Femur (tissue), 1 donor: ENCODE data around the gene NKX1-1.

ENCODE experiments used
- DNase-seq: peaks from one replicate; pipeline ENCODE4 v3.0.0-alpha.2; 2017

The NKX1-1 gene

DNA sequence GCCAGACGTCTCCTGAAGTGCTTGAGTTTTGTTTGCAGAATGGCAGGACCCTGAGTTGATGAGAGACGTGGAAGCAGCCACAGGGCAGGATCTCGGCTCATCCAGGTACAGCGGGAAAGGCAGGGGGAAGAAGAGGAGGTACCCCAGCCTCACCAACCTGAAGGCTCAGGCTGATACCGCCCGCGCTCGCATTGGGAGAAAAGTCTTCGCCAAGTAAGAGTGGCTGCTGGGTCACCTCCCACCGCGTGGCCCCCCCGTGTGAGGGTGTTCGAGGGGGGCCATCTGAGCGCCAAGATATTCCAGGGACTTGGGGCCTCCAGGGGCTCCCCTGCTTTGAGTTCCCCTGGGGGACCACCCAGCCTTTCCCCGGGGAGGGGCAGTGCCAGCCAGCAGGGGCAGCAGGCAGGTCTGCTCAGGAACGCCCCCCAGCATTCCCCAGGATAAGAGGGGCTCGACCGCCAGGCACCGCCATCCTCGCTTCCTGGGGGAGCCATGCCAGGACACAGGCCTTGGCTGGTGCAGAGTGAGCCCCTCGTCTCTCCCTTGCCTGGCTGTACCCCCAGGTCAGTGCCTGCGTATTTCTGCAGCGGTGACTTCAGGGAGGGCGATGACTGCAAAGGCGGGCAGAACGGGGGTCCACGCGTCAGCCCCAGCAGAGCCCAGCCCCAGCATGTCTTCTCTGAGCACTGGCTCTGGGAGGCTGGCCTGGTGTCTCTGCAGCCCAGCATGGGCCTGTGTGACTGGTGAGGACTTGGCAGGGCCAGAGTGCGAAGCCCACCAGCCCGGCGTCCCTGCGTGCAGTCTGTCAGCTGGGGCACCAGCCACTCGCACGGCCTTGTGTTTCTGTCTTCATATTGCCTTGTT, 22.3 kb downstream of the NKX1-1 start:
- DNase-seq: no peak

DNA sequence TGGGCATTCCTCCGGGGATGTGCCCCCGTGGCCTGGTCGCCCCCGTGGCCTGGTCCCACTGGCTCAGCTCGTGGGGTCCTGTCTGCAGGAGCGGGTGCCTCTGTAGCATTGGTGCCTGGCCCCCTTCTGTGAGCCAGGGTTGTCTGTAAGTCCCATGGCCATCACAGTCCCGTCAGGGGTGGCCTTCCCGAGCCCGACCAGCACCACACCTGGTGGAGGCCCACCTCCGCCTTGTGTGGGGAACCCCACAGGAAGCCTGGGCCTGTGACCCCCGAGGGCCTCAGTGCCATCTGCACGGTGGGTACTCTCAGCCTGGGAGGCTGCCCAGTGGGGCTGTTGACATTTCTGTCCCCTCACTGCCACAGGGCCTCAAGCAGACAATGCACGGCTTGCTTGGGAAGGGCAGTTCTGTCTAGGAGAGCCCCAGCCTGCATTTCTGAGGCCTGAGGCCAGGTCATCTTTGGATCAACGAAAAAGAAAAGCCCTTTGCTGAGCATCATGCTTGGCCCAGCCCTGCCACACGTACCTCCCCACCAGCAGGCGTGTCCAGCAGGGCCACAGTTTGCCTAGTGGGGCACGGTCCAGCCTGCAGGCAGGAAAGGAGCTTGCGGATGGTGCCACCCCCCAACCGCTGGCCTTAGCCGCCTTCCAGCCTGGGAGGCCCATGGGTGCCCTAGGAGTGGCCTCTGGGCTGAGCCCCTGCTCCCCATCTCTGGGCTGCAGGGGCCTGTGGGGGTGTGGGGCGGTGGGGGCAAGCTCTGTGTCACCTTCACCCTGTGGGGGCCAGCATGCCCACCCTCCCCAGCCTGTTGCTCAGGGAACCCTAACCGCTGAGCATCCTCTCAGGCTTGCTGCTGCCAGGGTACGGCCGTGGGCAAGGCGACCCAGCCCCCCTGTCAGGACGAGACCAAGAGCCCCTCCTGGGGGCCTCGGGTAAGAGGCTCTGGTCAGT, 23.2 kb downstream of the NKX1-1 start:
- DNase-seq: no peak

DNA sequence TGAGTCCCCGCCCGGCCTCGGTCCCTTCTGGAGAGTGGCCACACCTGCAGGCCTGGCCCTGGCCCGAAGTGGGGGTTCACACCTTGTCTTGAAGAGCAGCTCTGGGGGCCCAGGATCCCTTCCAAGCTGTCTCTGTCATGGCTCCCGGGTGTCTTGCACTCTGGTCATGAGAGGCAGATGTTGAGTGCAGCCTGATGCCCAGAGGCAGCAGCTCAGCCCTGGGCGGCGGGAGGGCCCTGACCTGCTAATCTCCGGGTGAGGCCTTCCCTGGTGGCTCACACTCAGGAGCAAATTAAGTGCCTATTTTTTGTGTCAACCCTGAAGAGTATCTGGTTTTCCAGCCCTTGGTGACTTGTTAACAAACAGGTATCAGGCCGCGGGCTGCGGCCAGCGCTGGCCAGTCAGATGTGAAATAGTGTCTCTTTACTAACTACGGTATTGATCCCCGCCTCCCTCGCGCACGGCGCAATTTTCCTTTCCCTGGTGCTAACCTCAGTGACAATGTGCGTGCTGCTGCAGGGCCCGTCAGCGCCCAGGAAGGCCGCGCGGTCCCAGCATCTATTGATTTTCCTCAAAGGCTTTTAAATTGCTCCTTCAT, 24.2 kb downstream of the NKX1-1 start:
- no peak for DNase-seq

DNA sequence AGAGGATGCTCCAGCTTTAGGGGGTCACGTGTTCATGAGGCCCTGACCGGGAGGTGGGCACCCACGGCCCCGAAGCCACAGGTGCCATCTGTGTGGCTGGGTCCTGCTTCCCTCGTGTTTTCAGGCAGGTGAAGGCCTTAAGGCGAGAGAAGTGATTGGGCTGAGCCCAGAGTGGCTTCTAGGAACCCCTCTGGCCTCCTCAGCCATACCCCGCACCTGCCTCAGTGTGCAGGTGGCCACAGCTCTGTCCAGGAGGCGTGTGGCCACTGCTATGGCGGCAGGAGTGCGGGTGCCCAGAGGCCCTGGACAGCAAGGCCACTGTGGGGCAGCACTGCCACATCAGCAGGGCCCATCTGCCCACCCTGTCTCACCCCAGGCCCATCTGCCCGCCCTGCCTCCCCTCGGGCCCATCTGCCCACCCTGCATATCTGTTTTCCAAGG, 25.0 kb downstream of the NKX1-1 start:
- DNase-seq: no peak

DNA sequence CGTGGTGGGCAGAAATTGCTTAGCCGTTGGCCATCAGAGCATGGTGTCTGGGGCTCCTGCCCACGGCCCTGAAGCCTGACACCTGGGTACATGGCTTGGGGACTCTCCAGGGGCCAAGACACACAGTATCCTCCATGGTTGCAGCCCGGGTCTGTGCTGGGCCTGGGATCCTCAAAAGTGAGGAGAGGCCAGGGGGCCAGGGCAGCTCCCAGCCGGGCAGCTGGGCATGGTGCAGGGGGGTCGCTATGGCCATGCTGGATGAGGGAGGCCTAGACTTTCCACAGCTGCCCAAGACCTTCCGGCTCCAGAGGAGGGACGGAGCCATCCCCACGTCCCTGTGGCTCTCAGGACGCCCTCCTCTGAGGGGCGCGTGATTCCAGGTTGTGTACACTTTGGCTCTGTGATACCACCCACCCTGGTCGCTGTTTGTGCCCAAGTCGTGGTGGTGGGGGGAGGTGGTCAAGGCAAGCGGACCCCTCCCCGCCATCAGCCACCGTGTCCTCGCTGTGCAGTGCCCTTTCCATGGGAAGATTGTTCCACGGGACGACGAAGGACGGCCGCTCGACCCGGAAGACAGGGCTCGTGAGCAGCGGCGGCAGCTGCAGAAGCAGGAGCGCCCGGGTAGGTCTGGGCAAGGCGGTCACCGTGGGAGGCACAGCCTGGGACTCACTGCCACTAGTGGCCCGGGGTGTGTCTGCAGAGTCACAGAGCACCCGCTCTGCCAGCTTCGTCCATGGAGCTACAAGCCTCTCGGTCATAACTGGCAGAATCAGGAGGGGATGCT, 25.7 kb downstream of the NKX1-1 start:
- DNase-seq: no peak

DNA sequence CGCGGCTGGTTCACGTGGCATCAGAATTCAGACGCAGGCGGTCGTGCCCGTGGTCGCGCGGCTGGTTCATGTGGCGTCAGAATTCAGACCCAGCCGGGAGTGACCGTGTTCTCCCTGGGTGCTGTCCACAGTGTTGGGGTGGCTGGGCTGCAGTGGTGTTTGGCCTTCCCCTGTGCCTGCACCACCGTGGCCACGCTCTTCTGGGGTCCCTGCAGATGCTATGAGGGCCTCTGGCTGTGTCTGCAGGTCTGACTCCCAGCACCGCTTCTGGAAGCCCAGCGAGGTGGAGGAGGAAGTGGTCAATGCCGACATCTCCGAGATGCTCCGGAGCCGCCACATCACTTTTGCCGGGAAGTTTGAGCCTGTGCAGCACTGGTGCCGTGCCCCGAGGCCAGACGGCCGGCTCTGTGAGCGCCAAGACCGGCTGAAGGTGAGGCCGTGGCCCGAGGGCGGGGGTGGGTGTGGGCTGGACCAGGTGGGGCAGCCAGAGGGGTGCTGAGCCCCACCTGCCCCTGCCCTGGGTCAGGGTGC, 26.4 kb downstream of the NKX1-1 start:
- no peak for DNase-seq

DNA sequence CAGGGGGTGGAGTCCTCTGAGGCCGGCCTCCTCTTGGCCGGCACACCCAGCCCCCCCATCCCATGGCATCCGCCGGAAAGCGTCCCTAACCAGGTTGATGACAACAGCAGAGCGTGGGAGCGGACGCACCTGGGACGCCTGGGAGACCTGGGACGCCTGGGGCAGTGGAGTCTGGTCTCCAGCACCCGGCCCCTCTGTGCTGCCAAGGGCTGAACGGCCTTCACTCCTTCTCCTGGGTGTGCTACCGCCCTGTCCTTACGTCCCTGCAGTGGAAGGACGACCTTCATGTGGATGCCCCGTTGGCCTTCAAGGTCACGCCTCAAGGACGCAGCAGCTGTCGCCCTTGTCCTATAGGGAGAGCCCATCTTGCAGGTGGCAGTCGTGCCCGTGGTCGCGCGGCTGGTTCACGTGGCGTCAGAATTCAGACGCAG, 26.9 kb downstream of the NKX1-1 start:
- DNase-seq: no peak

DNA sequence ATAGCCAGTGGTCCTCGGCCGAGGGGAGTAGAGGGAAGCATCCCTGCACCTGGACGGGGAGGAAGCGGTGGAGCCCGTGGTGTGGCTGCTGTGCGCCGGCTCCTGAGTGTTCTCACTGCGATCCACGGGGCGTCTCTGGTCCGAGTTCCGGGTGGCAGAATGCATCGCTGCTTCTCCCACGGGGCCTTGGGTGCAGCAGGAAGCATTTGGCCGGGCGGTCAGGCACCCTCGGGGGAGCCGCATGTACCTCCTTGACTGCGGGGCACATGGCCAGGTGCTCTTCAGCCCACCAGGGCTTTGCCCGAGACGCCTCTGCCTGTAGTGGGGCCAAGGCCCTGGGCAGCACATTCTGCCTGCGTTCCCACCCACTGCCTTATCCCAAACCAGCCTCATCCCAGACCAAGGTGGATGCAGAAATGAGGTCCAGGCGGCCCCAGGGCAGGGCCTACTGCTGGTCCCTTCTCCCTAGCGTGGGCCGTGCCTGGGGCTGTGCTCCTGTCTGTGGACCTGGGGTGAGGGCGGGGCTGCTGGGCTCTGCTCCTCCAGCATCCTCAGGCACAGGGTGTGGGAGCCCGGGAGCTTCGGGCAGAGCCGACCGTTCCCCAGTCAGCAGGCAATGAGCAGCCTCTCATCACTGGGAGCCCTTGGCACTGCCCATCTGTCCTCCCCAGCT, 27.5 kb downstream of the NKX1-1 start:
- no peak for DNase-seq

DNA sequence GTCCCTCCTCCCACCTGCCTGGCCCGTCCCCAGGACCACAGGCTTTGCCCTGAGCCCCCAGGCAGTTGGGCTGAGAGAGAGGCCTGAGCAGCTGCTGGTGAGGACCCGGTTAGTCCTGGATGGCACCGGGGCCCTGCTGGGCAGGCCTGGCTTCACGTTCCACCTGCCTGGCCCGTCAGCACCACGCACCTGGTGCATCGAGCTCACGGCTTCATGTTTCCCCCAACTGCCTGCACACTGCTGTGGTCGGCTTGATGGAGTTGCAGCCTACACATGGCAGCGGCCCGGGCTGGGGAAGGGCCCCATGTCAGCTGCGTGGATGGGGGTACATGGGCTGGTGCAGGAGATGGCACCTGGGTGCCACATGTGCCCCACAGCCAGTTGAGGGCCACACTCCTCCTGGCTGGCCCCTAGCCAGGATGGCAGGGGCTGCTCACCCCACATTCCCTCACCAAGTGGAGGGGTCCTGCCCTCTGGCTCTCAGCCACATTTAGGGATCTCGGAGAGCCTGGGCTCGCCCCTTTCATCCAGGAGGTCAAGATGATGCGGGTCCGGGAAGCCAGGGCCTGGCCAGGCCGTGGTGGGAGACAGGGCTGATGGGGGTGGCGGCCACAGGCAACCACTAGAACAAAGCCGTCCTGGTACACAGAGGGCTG, 28.5 kb downstream of the NKX1-1 start:
- DNase-seq: peak; percentile 13

DNA sequence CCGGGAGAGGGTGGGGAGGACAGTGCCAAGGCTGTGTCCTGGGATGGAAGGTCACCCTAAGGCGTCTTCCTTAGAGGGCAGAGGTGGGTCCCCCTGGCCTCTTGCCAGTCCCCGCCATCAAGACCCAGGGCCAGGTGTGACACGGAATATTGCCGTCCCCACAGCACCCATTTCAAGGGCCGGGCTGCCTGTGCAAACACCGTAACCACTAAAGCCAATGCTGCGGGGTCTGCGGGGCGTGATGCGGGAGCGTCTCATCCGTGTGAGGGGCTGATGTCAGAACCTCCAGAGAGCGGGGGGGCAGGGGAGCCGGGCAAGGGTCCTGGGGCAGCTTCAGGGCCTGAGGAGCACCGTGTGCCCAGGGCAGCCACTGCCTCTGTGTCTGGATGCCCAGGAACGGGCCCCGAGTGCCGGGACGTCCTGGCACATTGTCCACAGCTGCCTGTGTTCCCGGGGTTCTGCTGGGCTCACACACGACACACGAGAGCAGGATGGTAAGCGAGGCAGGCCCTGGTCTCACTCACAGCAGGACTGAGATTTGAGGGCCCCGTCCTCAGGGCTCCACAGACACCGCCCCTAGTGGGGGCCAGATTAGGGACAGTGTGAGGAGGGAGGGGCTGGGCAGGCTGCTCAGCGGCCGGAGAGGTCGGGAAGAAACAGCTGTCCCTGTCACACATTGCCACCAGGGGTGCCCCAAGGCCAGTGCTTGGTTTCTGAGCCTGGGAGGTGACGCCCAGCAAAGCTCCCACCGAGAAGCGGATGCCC, 29.2 kb downstream of the NKX1-1 start:
- peak; percentile 44 for DNase-seq

DNA sequence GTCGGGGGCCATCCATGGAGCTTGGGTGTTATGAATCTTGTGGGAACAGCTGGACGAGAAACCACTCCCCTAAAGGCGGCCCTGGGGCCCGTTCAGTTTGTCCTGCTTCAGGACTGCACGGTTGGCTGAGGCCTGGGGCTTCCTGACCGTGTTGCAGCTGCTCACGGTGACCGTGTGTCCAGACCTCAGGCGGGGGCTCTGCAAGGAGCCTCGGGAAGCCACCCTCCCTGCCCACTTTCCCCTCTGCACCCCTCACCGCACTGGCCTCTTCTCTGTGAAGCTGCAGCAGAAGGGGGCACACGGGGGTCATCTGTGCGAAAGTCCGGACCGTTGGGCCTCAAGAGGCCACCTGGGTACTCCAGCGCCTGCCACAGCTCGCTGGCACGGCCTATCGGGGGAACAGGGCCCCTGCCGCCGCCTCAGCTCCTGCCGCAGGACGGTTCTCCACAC, 29.8 kb downstream of the NKX1-1 start:
- DNase-seq: peak; percentile 15

DNA sequence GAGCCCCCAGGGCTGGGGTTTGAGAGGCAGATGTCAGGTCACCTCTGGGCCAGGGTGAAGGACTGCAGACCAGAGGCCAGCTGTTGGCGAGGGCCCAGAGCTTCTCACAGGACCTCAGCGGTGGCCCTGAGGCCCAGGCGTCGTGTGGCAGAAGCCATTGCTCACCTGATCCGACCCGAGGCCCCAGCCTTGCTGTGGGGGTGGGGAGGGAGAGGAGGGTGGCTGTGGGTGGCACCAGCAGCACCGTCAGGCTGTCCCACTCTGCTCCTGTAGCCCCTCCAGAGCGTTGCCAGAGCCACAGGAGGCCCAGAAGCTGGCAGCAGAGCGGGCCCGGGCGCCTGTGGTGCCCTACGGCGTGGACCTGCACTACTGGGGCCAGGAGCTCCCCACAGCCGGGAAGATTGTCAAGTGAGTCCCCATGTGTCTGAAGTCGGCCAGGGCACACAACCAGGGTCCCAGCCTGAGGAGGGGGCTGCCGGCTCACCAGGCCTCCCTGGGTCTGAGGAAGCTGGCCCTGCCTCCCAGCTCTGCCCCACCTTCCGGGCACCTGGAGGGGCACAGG, 30.4 kb downstream of the NKX1-1 start:
- peak; percentile 10 for DNase-seq

DNA sequence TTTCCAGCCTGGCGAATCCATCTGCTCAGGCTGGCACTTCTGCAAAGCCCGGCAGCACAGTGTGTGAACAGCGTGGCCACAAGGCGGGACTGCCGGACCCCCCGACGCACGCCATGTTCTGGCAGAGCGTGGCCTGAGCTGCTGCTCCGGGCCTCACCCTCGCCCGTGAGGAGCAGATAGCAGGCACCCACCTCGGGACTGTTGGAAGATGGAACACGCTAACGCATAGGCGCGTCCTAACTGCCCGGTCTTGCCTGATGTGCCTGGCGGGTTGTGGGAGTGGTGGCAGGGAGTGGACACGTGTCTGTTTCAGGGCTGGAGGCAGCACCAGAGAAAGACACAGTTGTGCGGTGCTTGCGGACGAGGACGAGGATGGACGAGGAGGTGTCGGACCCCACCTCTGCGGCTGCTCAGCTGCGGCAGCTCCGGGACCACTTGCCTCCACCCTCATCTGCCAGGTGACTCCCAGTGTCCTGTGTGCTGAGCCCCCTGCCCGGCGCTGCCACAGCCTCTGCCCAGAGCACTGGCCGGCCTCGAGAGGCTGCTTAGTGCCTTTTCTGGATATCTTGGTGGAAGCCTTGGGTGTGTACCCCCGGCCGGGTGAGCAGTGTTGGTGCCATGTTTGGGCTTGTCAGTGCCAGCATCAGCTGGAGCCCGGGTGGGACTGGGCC, 31.1 kb downstream of the NKX1-1 start:
- peak; percentile 14 for DNase-seq

DNA sequence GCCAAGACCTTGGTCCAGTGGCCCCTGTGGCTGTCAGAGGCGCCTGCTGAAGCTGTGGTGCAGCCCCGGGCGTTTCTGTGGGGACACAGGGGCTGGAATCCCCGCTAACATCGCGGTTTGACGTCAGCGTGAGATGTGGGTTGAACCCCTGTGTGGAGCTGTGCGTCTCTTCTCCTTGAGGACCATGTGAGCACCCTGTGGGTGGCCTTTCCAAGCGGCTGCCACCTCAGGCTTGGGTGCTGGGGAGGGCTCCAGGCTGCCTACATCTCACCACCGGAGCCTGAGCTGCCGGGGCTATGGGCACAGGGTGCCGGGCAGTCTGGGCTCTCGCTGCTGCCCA, 31.6 kb downstream of the NKX1-1 start:
- peak; percentile 10 for DNase-seq

DNA sequence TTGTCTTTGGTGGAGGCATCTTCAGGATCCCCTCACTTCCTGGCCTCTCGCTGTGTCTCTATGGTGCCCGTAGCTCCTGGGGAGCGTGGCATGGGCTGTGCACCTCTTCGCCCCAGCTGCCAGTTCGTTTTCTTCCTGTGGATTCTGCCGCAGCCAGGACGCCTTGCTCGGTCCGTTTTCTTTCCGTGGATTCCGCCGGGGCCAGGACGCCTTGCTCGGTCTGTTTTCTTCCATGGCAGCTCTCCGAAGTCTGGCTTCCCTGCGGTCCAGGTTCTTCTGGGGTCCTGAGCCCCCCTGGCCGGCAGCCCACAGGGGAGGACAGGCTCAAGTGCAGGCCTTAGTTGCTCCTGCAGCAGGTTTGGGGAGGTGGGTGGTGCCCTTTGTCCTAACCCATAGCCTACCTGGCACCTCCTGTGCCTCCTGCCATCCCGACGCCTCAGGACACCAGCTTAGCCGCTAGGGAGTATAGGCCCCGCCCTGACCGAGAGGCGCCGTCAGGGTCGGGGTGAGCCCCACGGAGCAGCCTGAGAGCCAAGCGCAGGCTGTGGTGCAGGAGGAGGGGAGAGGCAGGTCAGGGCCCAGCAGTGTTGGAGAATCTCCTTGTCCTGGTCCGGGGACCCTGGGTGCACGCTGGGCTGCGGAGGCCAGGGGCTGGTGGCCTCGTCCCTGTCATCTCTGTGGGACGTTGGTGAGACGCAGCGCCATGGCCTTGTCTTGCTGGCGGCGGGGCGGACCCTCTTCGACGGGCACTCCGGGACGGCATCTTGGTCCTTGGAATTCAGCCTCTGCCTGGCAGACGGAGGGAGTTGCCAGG, 32.1 kb downstream of the NKX1-1 start:
- DNase-seq: peak; percentile 9

DNA sequence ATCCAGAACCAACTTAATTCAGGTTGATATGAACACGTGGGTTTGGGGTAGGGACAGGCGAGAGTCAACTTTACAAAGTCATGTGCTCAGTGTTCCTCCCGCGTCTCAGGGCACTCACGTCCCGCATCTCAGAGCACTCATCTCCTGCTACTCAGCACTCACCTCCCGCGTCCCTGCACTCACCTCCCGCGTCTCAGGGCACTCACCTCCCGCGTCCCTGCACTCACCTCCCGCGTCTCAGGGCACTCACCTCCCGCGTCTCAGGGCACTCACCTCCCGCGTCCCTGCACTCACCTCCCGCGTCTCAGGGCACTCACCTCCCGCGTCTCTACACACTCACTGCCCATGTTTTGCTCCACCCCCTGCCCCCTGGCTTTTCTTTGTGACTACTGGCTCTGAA, 33.7 kb downstream of the NKX1-1 start:
- peak; percentile 1 for DNase-seq

DNA sequence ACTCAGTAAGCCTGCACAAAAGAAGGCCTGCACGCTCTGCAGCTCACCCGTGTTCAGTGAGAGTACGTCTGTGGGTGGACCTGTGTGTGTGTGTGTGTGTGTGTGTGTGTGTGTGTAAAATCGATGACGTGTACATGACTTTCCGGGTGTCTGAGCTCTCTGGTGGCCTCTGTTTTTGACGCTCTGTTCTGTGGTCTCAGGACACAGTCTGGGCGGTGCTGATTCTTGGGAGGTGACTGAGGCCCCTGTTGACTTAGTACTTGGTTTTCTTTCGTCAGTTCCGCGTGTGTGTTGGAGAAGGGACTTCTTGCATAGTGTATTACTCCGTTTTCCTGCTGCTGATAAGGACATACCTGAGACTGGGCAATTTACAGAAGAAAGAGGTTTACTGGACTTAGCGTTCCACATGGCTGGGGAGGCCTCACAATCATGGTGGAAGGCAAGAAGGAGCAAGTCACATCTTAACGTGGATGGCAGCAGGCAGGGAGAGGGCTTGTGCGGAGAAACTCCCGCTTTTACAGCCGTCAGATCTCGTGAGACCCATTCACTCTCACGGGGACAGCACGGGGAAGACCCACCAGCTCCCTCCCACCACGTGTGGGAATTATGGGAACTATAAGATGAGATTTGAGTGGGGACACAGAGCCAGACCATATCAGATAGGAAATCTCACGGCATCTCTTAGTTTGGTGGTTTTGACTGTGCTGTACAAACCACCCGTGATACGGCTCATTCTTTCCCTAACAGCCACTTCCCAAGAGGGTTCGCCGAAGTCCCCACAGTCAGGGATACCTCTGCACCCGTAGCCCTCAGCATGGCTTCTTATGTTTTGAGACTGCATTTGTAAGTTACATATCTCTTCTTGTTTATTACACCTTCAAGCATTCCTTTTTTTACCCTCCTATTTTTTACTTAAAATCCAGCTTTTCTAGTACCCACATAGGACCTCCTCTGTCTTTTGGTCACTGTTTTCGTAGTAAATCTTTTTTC, 34.8 kb downstream of the NKX1-1 start:
- DNase-seq: peak; percentile 5
